Embryonic facial prominence (tissue), 1 donor: ENCODE data around the gene MRNIP.

Experiments
- DNase-seq: peaks from one replicate; pipeline ENCODE4 v3.0.0-alpha.2; 2016; ENCODE audit errors: extremely low spot score

The MRNIP gene

DNA sequence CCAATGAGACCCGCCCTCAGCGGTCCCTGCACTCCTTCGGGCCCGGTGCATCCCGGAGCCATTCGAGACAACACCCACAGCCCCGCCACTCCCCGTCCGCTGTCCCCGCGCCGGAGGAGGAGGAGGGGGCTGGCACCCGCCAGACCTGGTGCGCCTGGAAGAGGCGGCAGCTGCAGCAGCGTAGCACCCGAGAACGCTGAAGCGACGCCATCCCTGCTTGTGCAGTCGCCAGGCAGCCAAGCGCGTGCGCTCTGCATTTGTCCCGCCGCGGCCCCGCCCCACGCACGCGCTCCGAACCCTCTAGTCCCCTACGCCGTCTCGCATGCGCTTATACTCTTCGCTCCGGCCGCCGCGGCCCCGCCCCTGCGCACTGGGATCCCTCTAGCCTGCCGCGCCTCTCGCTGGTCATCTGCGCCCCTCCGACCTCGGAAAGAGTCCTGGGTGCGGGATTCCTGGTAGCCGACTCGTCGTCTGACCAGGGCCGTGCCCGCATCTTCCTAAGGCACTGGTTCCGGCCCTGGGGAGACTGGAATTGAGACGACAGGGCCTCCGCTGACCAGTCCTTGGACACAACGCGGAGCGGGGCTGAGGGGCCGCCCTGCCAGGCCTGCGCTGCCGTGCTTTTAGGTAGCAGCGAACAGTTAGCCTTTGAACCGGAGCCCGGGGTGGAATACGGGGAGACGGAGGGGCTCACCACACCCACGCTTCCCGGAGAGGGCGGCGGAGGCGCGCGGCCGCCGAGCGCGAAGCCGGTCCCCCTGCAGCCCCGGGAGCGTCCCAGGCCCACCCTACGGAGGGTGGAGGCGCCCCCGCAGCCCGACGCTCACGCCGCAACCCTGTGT, at the start of gene MRNIP:
MRNIP (minus strand) TSS at position 232 of the 842 bp plus-strand sequence; CDS start at position 211, 21 bp downstream.
- peak; percentile 90 for DNase-seq

DNA sequence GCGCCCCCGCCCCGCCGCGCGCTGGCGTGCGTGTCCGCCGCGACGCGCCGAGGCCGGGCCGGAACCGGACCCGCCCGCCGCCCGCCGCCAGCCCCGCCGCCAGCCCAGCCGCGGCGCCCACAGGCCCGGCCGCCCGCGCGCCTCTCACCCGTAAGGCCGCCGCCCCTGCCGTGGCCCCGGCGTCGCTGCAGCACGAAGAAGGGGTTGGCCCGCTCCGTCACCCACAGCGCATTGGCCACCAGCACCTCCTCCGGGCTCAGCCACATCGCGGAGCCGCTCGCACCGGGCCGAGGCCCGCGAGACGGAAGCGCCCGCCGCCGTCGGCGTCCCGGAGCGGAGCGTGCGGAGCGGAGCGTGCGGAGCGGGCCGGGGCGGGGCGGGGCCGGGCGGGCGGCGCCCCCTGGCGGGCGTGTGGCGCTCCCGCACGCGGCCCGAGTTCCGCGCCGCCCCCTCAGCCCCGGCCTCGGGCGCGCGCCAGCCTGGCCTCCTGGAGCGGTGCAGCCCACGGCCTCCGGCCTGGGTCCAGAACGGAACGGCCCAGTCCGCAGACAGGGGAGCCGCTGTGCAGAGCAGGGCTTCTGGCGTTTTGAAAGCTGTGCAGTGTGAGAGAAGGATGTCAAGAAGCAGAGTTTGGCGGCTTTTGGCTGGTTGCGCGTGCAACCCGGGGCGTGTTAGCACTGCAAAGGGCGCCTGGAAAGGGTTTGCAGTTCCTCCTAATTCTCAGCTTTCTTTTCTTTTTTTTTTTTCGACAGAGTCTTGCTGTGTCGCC, 49.1 kb upstream of the MRNIP start, which contains the start of gene TBC1D9B:
TBC1D9B (minus strand) TSS at position 342 of the 769 bp plus-strand sequence; CDS start at position 266, 76 bp downstream.
- DNase-seq = peak; percentile 19

DNA sequence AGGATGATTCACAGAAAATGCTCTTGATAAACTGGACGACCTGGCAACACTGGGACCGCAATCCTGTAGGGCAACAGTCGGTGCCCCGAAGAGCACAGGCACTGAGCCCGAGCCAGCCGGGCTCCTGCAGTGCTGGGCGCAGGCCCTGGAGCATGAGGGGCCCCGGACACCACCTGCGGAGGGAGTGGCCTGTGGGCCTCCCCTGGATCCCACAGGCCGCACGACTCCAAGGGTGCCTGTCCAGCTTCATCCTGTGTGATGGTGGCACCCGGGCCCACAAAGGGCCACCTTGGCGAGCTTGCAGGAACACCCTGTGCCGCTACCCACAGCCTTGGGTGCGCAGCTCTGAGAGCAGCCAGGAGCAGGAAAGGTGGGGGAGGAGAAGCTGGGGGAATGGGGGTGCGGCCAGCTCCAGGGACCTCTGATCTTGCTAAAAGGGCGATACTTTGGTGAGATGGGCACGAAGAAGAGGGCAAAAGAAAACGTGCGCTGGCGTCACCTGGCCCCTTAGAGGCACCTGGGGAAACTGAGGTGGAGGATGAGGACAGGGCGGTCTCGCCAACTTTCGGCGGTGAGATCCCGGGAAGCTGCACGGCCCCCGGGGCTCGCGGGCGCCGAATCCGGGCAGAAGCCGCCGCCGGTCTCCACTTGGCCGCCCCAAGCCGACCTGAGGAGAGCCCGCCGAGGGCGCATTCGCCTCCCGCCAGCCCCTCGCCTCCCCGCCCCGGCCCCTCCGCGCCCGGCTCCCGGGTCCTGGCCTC, 48.4 kb upstream of the MRNIP start:
- DNase-seq = no peak

GRCh38 chr5:179906294-179906794, 47.7 kb upstream of the MRNIP start:
- no peak for DNase-seq

- DNase-seq = no peak
Measured at GRCh38 chr5:179905161-179905560, 46.5 kb upstream of the MRNIP start.

DNA sequence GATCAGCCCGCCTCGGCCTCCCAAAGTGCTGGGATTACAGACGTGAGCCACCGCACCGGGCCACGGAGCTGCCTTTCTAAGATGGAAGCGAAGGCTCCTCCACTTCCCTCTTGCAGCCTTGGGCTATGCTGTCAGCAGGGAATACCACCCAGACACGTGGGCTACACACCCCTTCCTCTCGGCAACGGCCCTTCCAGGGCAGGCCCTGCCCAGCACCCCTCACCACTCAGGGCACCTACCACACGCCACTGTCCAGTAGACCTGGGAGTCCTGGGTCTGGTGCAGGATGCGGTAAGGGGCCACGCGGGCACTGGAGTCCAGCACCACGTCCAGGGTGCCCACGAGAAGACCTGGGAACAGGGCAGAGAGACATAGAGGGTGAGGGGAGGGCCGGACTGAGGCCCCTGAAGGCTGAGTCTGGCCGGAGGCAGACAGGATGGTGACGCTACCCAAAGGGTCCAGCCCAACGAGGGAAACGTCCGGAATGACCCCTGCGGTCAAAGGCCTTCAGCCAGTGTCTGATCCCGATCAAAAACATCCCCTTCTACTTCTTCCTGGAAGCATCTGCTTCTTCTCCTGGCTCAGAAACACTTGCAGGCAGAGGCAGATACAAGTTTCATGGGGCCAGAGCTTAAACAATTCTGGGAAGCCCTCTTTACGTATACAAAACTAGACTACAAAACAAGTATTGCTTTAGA, 46.0 kb upstream of the MRNIP start:
- DNase-seq = no peak

GRCh38 chr5:179902763-179903158, 44.1 kb upstream of the MRNIP start:
- no peak for DNase-seq

DNA sequence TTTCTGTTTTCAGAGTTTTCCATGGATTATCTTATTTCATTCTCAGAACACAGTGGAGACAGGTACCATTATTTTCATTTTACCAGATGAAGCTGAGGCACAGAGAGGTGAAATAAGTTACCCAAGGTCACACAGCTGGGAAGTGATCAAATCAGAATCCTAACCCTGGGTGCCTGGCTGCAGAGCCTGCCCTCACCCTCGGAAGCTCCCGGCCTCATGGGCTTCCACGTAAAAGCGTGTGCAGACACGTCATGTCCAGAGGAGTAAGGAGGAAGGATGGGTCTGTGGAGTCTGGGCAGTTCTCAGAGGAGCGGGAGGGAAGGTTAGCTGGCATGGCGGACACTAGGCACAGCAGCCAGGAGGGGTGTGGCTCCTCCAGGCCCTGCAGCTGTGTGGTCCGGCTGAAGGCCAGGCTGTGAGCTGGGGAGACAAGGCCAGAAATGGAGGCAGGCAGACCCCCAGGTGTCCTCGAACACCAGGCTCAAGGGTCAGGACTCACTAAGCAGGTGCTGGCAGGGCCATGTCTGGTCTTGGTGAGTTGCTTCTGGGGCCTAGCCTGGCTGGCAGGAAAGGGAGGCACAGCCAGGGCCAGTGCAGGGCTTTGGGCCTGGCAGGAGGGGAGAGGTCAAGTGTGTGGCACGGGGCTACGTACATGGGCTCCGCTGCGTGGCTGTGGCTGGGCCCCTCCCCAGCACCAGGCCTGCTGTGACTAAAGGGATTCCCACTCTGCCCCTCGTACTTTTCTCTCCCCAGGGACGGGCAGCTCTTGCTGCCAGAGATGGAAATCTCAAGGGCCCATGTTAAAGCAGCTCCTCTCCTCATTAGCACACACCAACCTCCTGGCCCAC, 43.5 kb upstream of the MRNIP start:
- DNase-seq = no peak

DNA sequence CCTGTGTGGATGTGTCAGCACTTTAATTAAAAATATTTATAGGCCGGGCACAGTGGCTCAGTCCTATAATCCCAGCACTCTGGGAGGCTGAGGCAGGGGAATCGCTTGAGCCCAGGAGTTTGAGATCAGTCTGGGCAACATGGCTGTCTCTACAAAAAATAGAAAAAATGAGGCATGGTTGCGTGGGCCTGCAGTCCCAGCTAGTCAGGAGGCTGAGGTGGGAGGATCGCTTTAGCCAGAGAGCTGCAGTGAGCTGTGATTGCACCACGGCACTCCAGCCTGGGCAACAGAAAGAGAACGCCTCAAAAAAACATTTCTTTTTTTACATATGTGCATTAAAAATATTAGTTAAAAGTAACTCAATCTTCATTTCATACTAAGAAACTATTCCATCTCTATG, 42.8 kb upstream of the MRNIP start:
- no peak for DNase-seq

DNA sequence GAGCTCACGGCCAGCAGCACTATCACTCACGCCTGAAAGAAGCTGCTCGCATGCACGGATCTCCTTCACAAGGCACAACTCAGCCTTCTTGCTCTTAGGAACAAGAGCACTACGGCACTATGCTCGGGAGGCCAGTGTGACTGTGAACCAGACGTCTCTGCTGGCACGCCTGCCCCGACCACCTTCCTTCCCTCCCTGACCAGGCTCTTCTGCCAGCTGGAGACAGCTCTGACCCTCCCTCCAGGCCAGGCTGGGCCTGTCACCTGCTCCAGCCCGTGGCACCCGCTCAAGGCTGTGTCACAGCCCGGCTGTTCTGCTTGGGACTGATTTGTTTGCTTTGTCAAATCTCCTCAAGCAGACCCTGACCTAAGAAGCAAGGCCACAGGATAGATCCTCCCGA, 42.1 kb upstream of the MRNIP start:
- DNase-seq = no peak

DNA sequence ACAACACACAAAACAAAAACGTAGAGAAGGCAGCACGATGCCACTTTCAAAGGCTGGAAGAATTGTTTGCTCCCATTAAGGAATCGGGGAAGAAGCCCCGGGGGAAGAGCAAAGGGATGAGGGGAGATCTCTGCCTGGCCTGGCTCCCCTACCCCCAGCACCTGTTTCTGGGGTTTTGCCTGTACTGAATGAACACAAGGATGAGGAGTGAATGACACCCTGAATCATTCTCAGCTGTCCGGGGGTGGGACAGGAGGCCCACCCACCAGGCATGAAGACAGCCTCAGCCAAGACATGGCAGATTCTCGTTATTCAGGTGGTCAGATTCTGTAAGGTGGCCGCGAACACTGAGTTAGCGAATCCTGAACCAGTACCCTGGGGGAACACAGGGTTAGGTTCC, 41.6 kb upstream of the MRNIP start:
- DNase-seq = no peak

GRCh38 chr5:179895861-179896260, 37.2 kb upstream of the MRNIP start:
- DNase-seq = no peak

DNA sequence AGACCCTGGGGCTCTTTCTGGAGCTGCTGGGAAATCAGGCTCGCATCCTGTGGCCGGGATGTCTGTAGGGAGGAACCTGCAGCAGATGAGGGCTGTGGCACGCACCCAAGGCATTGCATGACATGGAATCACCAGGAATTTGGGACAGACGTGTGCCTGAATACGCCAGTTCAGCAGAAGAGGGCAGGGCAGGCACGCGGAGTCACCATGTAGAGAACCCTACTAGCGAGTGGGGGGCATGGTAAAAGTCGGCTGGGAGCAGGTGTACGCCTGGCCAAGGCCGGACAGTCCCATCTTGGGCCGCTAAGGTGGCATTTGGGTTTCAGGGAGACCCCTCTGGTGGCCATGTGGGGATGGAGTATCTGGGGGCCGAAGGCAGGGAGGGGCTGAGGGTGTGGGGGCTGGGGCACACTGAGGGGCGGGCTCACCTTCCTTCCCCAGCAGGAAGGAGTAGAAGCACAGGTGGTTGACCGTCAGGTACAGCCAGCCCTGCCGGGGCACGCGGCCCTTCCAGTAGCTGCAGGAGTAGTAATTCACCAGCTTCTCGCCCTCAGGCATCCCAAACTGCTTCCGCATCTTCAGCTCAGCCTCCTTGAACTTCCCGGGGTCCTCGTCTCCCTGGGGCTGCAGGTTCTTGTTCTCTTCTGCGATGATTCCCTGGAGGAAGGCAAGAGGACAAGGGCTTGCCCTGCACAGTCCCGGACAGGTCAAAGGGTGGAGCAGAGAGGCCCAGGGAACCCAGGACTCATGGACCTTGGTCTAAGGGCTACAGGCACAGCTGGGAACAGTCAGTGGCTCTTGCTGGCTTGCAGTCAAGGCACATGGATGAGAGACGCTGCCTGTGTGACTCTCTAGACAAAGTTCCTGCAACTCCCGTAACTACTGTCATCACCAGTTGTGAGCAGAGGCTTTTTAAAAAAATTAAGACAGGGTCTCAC, 35.6 kb upstream of the MRNIP start:
- no peak for DNase-seq

- DNase-seq = no peak
Measured at GRCh38 chr5:179893076-179893957, 34.7 kb upstream of the MRNIP start.

- no peak for DNase-seq
Measured at GRCh38 chr5:179892255-179892654, 33.6 kb upstream of the MRNIP start.

DNA sequence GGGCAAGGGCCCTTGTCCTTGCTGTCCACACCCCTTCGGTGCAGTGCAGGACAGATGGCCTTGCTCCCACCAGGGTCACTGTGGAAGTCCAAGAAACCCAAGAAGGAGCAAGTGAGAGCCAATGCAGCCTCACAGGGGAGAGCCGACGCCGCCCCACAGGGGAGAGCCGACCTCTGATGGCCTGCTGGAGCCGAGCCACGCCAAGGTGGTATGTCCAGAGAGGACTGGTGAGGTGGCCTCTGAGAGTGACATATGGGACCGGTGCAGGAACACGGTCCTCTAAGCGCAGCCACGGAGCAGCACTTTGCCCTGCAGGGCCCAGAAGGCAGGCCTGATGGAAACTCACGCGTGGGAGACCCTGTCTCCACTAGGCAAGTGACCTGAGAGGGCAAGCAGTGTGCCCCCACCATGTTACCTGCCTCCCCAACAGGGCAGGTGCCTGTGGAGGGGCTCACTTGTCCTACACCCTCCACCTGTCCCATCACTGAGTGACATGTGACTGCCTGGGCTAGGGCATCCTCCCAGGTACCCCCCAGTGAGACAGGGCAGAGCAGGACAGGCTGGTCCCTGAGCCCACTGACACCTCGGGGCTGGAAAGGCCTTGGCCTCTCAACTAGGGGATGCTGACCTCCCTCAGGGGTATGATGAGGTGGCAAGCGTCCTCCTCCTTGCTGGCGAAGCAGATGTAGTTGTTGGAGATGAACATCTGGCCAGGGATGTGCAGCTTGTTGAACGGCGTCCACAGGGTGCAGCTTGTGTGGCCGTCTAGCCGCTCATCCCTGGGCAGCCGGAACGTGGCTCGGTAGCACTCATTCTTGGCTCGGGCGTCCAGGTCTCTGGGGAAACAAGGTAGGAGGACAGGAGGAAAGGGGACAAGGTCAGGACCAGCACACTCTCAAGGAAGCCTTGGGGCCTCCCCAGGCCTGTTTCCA, 32.4 kb upstream of the MRNIP start:
- DNase-seq = no peak

DNA sequence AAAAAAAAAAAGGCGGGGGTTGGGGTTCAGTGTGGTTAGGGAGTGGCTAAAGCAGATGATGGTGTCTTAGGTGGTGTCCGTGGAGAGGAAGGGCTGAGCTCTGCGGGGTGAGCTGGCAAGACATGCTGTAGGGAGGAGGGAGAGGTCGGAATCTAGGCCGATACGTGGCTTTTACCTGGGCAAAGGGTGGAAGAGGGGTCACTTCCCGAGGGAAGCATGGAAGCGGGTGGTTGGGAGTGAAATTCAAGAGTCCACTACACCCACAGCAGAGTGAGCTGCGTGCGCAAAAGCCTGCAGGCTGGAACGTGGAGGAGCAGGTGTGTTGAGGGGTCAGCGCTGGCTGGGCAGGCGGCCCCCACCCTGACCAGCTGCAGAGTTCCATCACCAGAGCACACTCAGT, 31.3 kb upstream of the MRNIP start:
- DNase-seq = no peak
